GM18517 (cell line): Measurements from ENCODE around the gene AK4.

Experiments used
- ATAC-seq: cut with Tn5 transposase; IDR thresholded peaks from one replicate; pipeline ENCODE4 v1.9.1; 2021; ENCODE audit warnings: mild to moderate bottlenecking, moderate library complexity; ENCODE audit not compliant: unreplicated experiment

The AK4 gene

GRCh38 chr1:65243491-65243890 is 95.5 kb downstream of the AK4 start:
- no peak for ATAC-seq

- no peak for ATAC-seq
These were observed 97.3 kb downstream of the AK4 start for GRCh38 chr1:65245295-65245694.

- ATAC-seq = no peak
These were observed 99.7 kb downstream of the AK4 start for GRCh38 chr1:65247419-65248359.

- no peak for ATAC-seq
These were observed 102.8 kb downstream of the AK4 start for GRCh38 chr1:65250826-65251225.

- peak; percentile 45 for ATAC-seq
These were observed 105.9 kb downstream of the AK4 start for GRCh38 chr1:65253800-65254319.

GRCh38 chr1:65254320-65255034 is 106.5 kb downstream of the AK4 start:
- peak; percentile 87 for ATAC-seq

GRCh38 chr1:65255035-65255655 is 107.1 kb downstream of the AK4 start:
- ATAC-seq = no peak

- ATAC-seq = no peak
These were observed 107.7 kb downstream of the AK4 start for GRCh38 chr1:65255656-65256050.

GRCh38 chr1:65256860-65257708 is 109.1 kb downstream of the AK4 start:
- no peak for ATAC-seq

- no peak for ATAC-seq
These were observed 110.1 kb downstream of the AK4 start for GRCh38 chr1:65258106-65258505.

GRCh38 chr1:65259816-65260215 is 111.8 kb downstream of the AK4 start:
- ATAC-seq = no peak

- no peak for ATAC-seq
These were observed 113.0 kb downstream of the AK4 start for GRCh38 chr1:65260851-65261473.

GRCh38 chr1:65263286-65263685 is 115.3 kb downstream of the AK4 start:
- ATAC-seq = no peak

GRCh38 chr1:65264197-65264929 is 116.4 kb downstream of the AK4 start:
- no peak for ATAC-seq

- ATAC-seq = no peak
These were observed 117.3 kb downstream of the AK4 start for GRCh38 chr1:65265296-65265650.

- ATAC-seq = no peak
These were observed 117.8 kb downstream of the AK4 start for GRCh38 chr1:65265651-65266351.

GRCh38 chr1:65266476-65266875 is 118.5 kb downstream of the AK4 start:
- ATAC-seq = no peak

GRCh38 chr1:65267271-65267670 is 119.3 kb downstream of the AK4 start:
- no peak for ATAC-seq

GRCh38 chr1:65267683-65268082 is 119.7 kb downstream of the AK4 start:
- ATAC-seq = no peak
